ENCODE data around the gene IL17F. TPM values are rescaled to one million over a fixed set of nuclear protein-coding genes. Genes with fewer than 3 reads are reported as not detected.

Gene IL17F
- total and polyA plus RNA-seq, 4 donors, result not detected

DNA sequence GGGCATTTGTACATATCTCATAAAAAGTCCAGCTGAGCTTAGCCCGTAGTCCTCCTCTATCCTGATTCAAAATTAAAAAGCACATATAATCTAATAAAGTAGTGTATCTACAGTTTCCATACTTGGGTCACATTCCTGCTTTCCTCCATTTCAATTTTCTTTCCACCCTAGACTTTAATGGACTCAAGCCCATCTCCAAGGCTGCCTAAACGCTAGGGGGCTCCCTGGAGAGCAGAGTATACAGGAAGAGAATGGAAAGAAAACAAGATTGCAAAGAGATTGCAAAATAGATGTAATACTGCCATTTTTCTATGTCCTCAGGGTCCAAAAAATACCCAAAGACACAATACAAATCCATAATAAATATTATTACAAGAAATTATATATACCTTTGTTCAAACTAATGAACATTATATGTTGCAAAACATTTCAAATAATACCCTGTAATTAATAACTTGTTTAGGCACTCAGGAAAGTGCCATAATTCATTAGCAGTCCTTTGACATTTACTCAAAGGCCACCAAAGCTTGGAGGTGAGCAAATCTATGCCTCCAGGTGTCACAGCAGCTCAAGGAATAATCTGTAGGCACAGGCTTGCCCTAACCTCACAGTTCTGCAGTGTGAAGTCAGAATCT, 42.6 kb upstream of the IL17F start:
- WGBS, result 26% methylated on average over 2 of the region's 2 CpGs
- H3K9me3 ChIP-seq (ENCODE audit: control insufficient read depth in 4 of 4, low read length in 3 of 4), result no peaks in the 10 kb centered on the region
- DNase-seq (ENCODE audit: low spot score), result peak; percentile 68
- no peak overlapping the region for H3K4me3 ChIP-seq (ENCODE audit: low read depth in 1 of 3, low read length in 3 of 3)
- H3K27ac ChIP-seq (ENCODE audit: low read depth in 1 of 2, low read length in 2 of 2), result no peak overlapping the region
- no peaks in the 10 kb centered on the region for H3K27me3 ChIP-seq (ENCODE audit: control insufficient read depth in 4 of 4, insufficient read depth in 4 of 4, low read length in 3 of 4)
- peaks cover 0 to 22% (median 8%) of the 10 kb centered on the region in 4 donors for H3K4me1 ChIP-seq (ENCODE audit: control insufficient read depth in 4 of 4, insufficient read depth in 4 of 4, low read length in 3 of 4)
- TF ChIP-seq, protein P1, sequence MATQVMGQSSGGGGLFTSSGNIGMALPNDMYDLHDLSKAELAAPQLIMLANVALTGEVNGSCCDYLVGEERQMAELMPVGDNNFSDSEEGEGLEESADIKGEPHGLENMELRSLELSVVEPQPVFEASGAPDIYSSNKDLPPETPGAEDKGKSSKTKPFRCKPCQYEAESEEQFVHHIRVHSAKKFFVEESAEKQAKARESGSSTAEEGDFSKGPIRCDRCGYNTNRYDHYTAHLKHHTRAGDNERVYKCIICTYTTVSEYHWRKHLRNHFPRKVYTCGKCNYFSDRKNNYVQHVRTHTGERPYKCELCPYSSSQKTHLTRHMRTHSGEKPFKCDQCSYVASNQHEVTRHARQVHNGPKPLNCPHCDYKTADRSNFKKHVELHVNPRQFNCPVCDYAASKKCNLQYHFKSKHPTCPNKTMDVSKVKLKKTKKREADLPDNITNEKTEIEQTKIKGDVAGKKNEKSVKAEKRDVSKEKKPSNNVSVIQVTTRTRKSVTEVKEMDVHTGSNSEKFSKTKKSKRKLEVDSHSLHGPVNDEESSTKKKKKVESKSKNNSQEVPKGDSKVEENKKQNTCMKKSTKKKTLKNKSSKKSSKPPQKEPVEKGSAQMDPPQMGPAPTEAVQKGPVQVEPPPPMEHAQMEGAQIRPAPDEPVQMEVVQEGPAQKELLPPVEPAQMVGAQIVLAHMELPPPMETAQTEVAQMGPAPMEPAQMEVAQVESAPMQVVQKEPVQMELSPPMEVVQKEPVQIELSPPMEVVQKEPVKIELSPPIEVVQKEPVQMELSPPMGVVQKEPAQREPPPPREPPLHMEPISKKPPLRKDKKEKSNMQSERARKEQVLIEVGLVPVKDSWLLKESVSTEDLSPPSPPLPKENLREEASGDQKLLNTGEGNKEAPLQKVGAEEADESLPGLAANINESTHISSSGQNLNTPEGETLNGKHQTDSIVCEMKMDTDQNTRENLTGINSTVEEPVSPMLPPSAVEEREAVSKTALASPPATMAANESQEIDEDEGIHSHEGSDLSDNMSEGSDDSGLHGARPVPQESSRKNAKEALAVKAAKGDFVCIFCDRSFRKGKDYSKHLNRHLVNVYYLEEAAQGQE (IDR thresholded peaks at IDR 0.05), result no peak
- TF ChIP-seq FOXA2 (IDR thresholded peaks at IDR 0.05) (no peak), EGR1 (IDR thresholded peaks at IDR 0.05; ENCODE audit: low read depth in 2 of 2) (peak in 1 of 2 donors; percentile 21), SP1 (IDR thresholded peaks at IDR 0.05) (peak; percentile 35), GABPA (IDR thresholded peaks at IDR 0.05 in 1 of 2, conservative IDR thresholded peaks at IDR 0.05 in 1 of 2) (no peak), FOXA1 (IDR thresholded peaks at IDR 0.05) (no peak), CTCF (IDR thresholded peaks at IDR 0.05; ENCODE audit: low read depth, low read length, missing input control) (peak; percentile 71), YY1 (IDR thresholded peaks at IDR 0.05) (peak; percentile 65), TAF1 (conservative IDR thresholded peaks at IDR 0.05) (no peak), NR2F2 (IDR thresholded peaks at IDR 0.05) (no peak), HNF4A (conservative IDR thresholded peaks at IDR 0.05) (peak in 1 of 2 donors; percentile 59), HNF4G (IDR thresholded peaks at IDR 0.05) (no peak), RXRA (IDR thresholded peaks at IDR 0.05) (peak in 1 of 2 donors; percentile 25), JUND (IDR thresholded peaks at IDR 0.05) (no peak), RAD21 (IDR thresholded peaks at IDR 0.05) (peak; percentile 80 to 87)
- TF ChIP-seq, protein P2, sequence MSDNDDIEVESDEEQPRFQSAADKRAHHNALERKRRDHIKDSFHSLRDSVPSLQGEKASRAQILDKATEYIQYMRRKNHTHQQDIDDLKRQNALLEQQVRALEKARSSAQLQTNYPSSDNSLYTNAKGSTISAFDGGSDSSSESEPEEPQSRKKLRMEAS (IDR thresholded peaks at IDR 0.05), result no peak
- TF ChIP-seq, protein P3, sequence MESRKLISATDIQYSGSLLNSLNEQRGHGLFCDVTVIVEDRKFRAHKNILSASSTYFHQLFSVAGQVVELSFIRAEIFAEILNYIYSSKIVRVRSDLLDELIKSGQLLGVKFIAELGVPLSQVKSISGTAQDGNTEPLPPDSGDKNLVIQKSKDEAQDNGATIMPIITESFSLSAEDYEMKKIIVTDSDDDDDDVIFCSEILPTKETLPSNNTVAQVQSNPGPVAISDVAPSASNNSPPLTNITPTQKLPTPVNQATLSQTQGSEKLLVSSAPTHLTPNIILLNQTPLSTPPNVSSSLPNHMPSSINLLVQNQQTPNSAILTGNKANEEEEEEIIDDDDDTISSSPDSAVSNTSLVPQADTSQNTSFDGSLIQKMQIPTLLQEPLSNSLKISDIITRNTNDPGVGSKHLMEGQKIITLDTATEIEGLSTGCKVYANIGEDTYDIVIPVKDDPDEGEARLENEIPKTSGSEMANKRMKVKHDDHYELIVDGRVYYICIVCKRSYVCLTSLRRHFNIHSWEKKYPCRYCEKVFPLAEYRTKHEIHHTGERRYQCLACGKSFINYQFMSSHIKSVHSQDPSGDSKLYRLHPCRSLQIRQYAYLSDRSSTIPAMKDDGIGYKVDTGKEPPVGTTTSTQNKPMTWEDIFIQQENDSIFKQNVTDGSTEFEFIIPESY (IDR thresholded peaks at IDR 0.05), result no peak
- TF ChIP-seq, protein P4, sequence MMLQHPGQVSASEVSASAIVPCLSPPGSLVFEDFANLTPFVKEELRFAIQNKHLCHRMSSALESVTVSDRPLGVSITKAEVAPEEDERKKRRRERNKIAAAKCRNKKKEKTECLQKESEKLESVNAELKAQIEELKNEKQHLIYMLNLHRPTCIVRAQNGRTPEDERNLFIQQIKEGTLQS (IDR thresholded peaks at IDR 0.05), result no peak
- H3K36me3 ChIP-seq (ENCODE audit: control insufficient read depth in 4 of 4, insufficient read depth in 3 of 4, low read depth in 1 of 4, low read length in 3 of 4), result peaks cover 0 to 6% (median under 1%) of the 10 kb centered on the region in 4 donors
- H3K9ac ChIP-seq (ENCODE audit: low read depth in 1 of 2, low read length in 2 of 2), result no peak overlapping the region

Data from liver (tissue), 9 donors.